Endothelial cell of umbilical vein (primary cell): ENCODE measurements around the gene CRYGS.

Source experiments
- EZH2 ChIP-seq: IDR thresholded peaks from 2 replicates; pipeline ENCODE4 v1.6.1; 2012; ENCODE audit warnings: borderline replicate concordance, low read depth, mild to moderate bottlenecking, moderate library complexity, low read length, inconsistent platforms; ENCODE audit not compliant: severe bottlenecking
- GATA2 ChIP-seq: IDR thresholded peaks from 2 replicates; pipeline ENCODE4 v1.7.0; 2011; ENCODE audit warnings: low read depth, mild to moderate bottlenecking, moderate library complexity, mixed read lengths, low read length; ENCODE audit not compliant: insufficient read length, insufficient read depth
- JUN ChIP-seq: IDR thresholded peaks from 2 replicates; pipeline ENCODE4 v1.6.1; 2011; ENCODE audit warnings: borderline replicate concordance, low read depth; ENCODE audit not compliant: insufficient read length, insufficient read depth
- MYC ChIP-seq: IDR thresholded peaks from one replicate; pipeline ENCODE4 v1.6.1; 2011; ENCODE audit warnings: mild to moderate bottlenecking, low read depth, low read length
- POLR2A ChIP-seq: IDR thresholded peaks from 2 replicates; pipeline ENCODE4 v1.6.1; 2012; ENCODE audit warnings: low read depth, mild to moderate bottlenecking, control low read depth, low read length
- POLR2AphosphoS5 ChIP-seq: IDR thresholded peaks from 2 replicates; pipeline ENCODE4 v1.6.1; 2012; ENCODE audit warnings: low read depth, mild to moderate bottlenecking, control low read depth, low read length, moderate library complexity; ENCODE audit not compliant: insufficient read depth
- TF ChIP-seq, protein P1 (sequence below), 2 donors: IDR thresholded peaks; 1 replicate in 1 of 2; 2 replicates in 1 of 2; pipeline ENCODE4 v1.5.1; 2011; ENCODE audit warnings: low read length in 2 of 2, mild to moderate bottlenecking in 2 of 2, moderate library complexity in 2 of 2, control low read depth in 1 of 2, inconsistent platforms in 1 of 2, low read depth in 1 of 2; ENCODE audit not compliant: insufficient read depth in 1 of 2; ENCODE audit errors: extremely low read depth in 1 of 2
- TF ChIP-seq, protein P2 (sequence below): IDR thresholded peaks from 2 replicates; pipeline ENCODE4 v1.6.1; 2011; ENCODE audit not compliant: insufficient read depth, insufficient read length

DNA sequence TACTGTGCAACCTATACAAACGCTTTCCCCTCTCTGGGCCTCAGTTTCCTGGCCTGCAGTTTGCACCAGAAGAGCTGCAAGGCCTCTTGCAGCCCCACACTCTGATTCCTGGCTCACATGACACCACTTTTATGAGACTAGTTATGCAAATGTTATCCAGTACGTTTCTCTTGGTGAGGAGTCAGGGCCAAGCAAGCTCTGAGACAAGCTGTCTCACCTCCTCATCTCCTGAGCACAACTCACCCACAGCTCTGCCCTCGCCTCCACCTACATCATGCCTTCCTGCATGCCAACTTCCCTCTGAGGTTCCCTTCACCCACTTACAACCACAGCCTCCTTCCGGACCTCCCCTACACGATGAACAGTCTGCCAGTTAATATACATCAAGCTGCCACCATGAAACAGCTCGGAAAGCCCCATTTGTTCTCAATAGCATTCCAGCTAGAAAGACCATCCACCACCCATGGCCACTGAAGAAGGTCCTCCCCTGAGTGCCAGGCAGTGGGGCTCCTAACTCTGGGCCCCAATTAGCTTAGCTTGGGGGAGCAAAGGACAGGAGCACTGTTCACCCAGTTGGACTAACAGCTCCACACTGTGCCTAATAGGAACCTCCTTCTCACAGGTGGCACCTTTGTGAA, 25.0 kb downstream of the CRYGS start:
- TF ChIP-seq, protein P1, sequence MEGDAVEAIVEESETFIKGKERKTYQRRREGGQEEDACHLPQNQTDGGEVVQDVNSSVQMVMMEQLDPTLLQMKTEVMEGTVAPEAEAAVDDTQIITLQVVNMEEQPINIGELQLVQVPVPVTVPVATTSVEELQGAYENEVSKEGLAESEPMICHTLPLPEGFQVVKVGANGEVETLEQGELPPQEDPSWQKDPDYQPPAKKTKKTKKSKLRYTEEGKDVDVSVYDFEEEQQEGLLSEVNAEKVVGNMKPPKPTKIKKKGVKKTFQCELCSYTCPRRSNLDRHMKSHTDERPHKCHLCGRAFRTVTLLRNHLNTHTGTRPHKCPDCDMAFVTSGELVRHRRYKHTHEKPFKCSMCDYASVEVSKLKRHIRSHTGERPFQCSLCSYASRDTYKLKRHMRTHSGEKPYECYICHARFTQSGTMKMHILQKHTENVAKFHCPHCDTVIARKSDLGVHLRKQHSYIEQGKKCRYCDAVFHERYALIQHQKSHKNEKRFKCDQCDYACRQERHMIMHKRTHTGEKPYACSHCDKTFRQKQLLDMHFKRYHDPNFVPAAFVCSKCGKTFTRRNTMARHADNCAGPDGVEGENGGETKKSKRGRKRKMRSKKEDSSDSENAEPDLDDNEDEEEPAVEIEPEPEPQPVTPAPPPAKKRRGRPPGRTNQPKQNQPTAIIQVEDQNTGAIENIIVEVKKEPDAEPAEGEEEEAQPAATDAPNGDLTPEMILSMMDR (IDR thresholded peaks at IDR 0.05; ENCODE audit: extremely low read depth in 1 of 2, insufficient read depth in 1 of 2, low read depth in 1 of 2, low read length in 2 of 2) = no peak
- TF ChIP-seq POLR2A (no peak), EZH2 (no peak), POLR2AphosphoS5 (no peak), JUN (no peak), GATA2 (no peak), MYC (no peak)
- TF ChIP-seq, protein P2, sequence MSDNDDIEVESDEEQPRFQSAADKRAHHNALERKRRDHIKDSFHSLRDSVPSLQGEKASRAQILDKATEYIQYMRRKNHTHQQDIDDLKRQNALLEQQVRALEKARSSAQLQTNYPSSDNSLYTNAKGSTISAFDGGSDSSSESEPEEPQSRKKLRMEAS = no peak
